PC-3 (cell line): Measurements from ENCODE around the gene RNF182. TPM values are rescaled to one million over a fixed set of nuclear protein-coding genes. Genes with fewer than 3 reads are reported as not detected.
"Not testable (repeated sequence)": the region's sequence is repeated elsewhere in the genome, so short reads cannot be mapped to it uniquely, and the experiment has no call there.

Experiments
- ATAC-seq: fragments of 200-7000 bp; cut with Tn5 transposase; 2 replicates; pipeline ENCODE4 v1.9.1; 2020; ENCODE audit warnings: mild to moderate bottlenecking, moderate library complexity
- BruUV-seq: library from RNA; stranded (reverse); fragments of 400-500 nt; replicated peaks from 2 replicates; lab custom pipeline; 2021; lab: Mats Ljungman, UMichigan
- CTCF ChIA-PET: fragments of 300-600 bp; sonication (Branson Sonifier 250); formaldehyde crosslinking; loops from one replicate; lab custom pipeline; 2022; ENCODE audit warnings: antibody characterized with exemption; lab: Charles Lee
- POLR2A ChIA-PET: fragments of 300-600 bp; sonication (Branson Sonifier 250); formaldehyde crosslinking; loops from one replicate; lab custom pipeline; 2022; ENCODE audit warnings: antibody characterized with exemption; ENCODE audit not compliant: unreplicated experiment; lab: Charles Lee
- DNase-seq: peaks from one replicate; pipeline ENCODE4 v3.0.0-alpha.2; 2015
- H2AFZ ChIP-seq: fragments of 300-600 bp; sonication (generic); 2 replicates; pipeline ENCODE4 v1.6.0; 2016; ENCODE audit warnings: antibody characterized with exemption, low read length
- H3F3A ChIP-seq: fragments of 300-600 bp; sonication (generic); one replicate; pipeline ENCODE4 v1.6.0; 2017; ENCODE audit warnings: antibody characterized with exemption, low read length, control low read depth, mild to moderate bottlenecking; ENCODE audit not compliant: unreplicated experiment
- H3K27ac ChIP-seq: fragments of 300-600 bp; sonication (generic); 2 replicates; pipeline ENCODE4 v1.5.1; 2016; ENCODE audit warnings: mild to moderate bottlenecking, low read length
- H3K27me3 ChIP-seq: fragments of 300-600 bp; sonication (generic); 2 replicates; pipeline ENCODE4 v1.6.1; 2016; ENCODE audit warnings: low read length, mixed read lengths
- H3K36me3 ChIP-seq: fragments of 300-600 bp; sonication (generic); 2 replicates; pipeline ENCODE4 v1.6.1; 2016; ENCODE audit warnings: low read depth, mixed run types, low read length, mixed read lengths
- H3K4me1 ChIP-seq: fragments of 300-600 bp; sonication (generic); 2 replicates; pipeline ENCODE4 v1.5.1; 2016; ENCODE audit warnings: low read length; ENCODE audit not compliant: insufficient read depth
- H3K4me2 ChIP-seq: fragments of 300-600 bp; sonication (generic); 2 replicates; pipeline ENCODE4 v1.6.0; 2016; ENCODE audit warnings: low read length
- H3K4me3 ChIP-seq: fragments of 300-600 bp; sonication (generic); 2 replicates; pipeline ENCODE4 v1.5.1; 2016; ENCODE audit warnings: mild to moderate bottlenecking, low read length, mixed read lengths
- H3K79me2 ChIP-seq: fragments of 300-600 bp; sonication (generic); 2 replicates; pipeline ENCODE4 v1.6.1; 2017; ENCODE audit warnings: low read length, mixed read lengths
- H3K9ac ChIP-seq: fragments of 300-600 bp; sonication (generic); 2 replicates; pipeline ENCODE4 v1.6.0; 2016; ENCODE audit warnings: mild to moderate bottlenecking, low read length
- H3K9me2 ChIP-seq: fragments of 300-600 bp; sonication (generic); replicated peaks from 2 replicates; pipeline ENCODE4 v1.6.1; 2016; ENCODE audit warnings: mixed run types, low read length, mixed read lengths
- H3K9me3 ChIP-seq: fragments of 300-600 bp; sonication (generic); 2 replicates; pipeline ENCODE4 v1.6.1; 2016; ENCODE audit warnings: low read length, mixed read lengths
- H4K20me1 ChIP-seq: fragments of 300-600 bp; sonication (generic); 2 replicates; pipeline ENCODE4 v1.6.1; 2016; ENCODE audit warnings: low read length, mixed read lengths
- CTCF ChIP-seq: fragments of 300-600 bp; sonication (generic); conservative IDR thresholded peaks from 2 replicates; pipeline ENCODE4 v1.5.1; 2017; ENCODE audit warnings: antibody characterized with exemption, low read depth, mild to moderate bottlenecking, low read length
- EZH2 ChIP-seq: fragments of 300-600 bp; sonication (generic); IDR thresholded peaks from one replicate; pipeline ENCODE4 v1.6.1; 2017; ENCODE audit warnings: antibody characterized with exemption, mild to moderate bottlenecking, low read length; ENCODE audit not compliant: unreplicated experiment
- EZH2phosphoT487 ChIP-seq: fragments of 300-600 bp; sonication (generic); IDR thresholded peaks from 2 replicates; pipeline ENCODE4 v1.6.1; 2018; ENCODE audit warnings: mild to moderate bottlenecking, antibody characterized with exemption, low read length, borderline replicate concordance
- intact Hi-C: fragments of 100-400 bp; cut with micrococcal nuclease; formaldehyde crosslinking; loops from 2 replicates; pipeline ENCODE4 v1.9.0; 2023
- total RNA-seq: library from RNA; depleted of rRNA; stranded (reverse); fragments of >200 nt; gene quantifications from 2 replicates; pipeline ENCODE4 v1.2.3, GENCODE V29; 2014

The RNF182 gene
- total RNA-seq, 1 experiment from 2014 or later = 24.7 TPM

- H3K9me3 ChIP-seq, H3K4me2 ChIP-seq, BruUV-seq, ATAC-seq, CTCF ChIA-PET, H4K20me1 ChIP-seq, intact Hi-C loops, POLR2A ChIA-PET, DNase-seq, H3K27ac ChIP-seq, H3K27me3 ChIP-seq, H3K79me2 ChIP-seq, H3K9ac ChIP-seq, H3K4me3 ChIP-seq, H2AFZ ChIP-seq, H3F3A ChIP-seq, H3K4me1 ChIP-seq, H3K9me2 ChIP-seq: not testable (repeated sequence)
- H3K36me3 ChIP-seq = peaks cover 31% of the 10 kb centered on the region
Observed at GRCh38 chr6:13973422-13973821, 48.7 kb downstream of the RNF182 start.

- no peak for DNase-seq
- no peak overlapping the region for H2AFZ ChIP-seq
- intact Hi-C loops = no loop called here
- H3F3A ChIP-seq = no peaks in the 10 kb centered on the region
- peaks cover 17% of the 10 kb centered on the region; the same call in 1 of the 2 replicates for H3K36me3 ChIP-seq
- no peaks in the 10 kb centered on the region for H4K20me1 ChIP-seq
- ChIA-PET POLR2A (no interaction called here), CTCF (no interaction called here)
- no peak overlapping the region for H3K4me2 ChIP-seq
- ATAC-seq = no peak
- no peaks in the 10 kb centered on the region for H3K27me3 ChIP-seq
- H3K79me2 ChIP-seq = no peaks in the 10 kb centered on the region
- BruUV-seq = no TSS peak
- H3K9ac ChIP-seq = no peak overlapping the region
- H3K27ac ChIP-seq = no peak overlapping the region
- no peaks in the 10 kb centered on the region for H3K9me3 ChIP-seq
- H3K4me3 ChIP-seq = no peak overlapping the region
- no peaks in the 10 kb centered on the region for H3K9me2 ChIP-seq
- no peaks in the 10 kb centered on the region for H3K4me1 ChIP-seq
- no peak for TF ChIP-seq EZH2phosphoT487
- TF ChIP-seq CTCF = no peak
- TF ChIP-seq EZH2 = no peak
Observed at GRCh38 chr6:13978102-13978640, 53.4 kb downstream of the RNF182 start.

GRCh38 chr6:13978787-13979186, 54.0 kb downstream of the RNF182 start:
- no peak overlapping the region for H3K4me3 ChIP-seq
- intact Hi-C loops = no loop called here
- H3K27ac ChIP-seq = no peak overlapping the region
- H3K9ac ChIP-seq = no peak overlapping the region
- H3K9me2 ChIP-seq = no peaks in the 10 kb centered on the region
- H3K4me2 ChIP-seq = no peak overlapping the region
- H3F3A ChIP-seq = no peaks in the 10 kb centered on the region
- peaks cover 13% of the 10 kb centered on the region; the same call in 1 of the 2 replicates for H3K36me3 ChIP-seq
- H3K4me1 ChIP-seq = no peaks in the 10 kb centered on the region
- no peaks in the 10 kb centered on the region for H3K79me2 ChIP-seq
- no peaks in the 10 kb centered on the region for H3K27me3 ChIP-seq
- no peak for TF ChIP-seq EZH2
- TF ChIP-seq CTCF = no peak
- TF ChIP-seq EZH2phosphoT487 = no peak
- H4K20me1 ChIP-seq = no peaks in the 10 kb centered on the region
- H2AFZ ChIP-seq = no peak overlapping the region
- POLR2A ChIA-PET = no interaction called here
- ATAC-seq = no peak
- CTCF ChIA-PET = no interaction called here
- no peak for DNase-seq
- H3K9me3 ChIP-seq = no peaks in the 10 kb centered on the region
- BruUV-seq = no TSS peak
